ENCODE results near the gene GFOD1.

- TF ChIP-seq EP300 (conservative IDR thresholded peaks at IDR 0.05; ENCODE audit: poor library complexity, severe bottlenecking), result no peak
- TF ChIP-seq CTCF (IDR thresholded peaks at IDR 0.05; ENCODE audit: poor library complexity, severe bottlenecking), result no peak
- TF ChIP-seq MXI1 (conservative IDR thresholded peaks at IDR 0.05; ENCODE audit: poor library complexity, severe bottlenecking), result no peak
- no peak for TF ChIP-seq EZH2 (IDR thresholded peaks at IDR 0.05; ENCODE audit: borderline replicate concordance, insufficient read depth, low read length, poor library complexity, severe bottlenecking)
- no peak for TF ChIP-seq REST (IDR thresholded peaks at IDR 0.05; ENCODE audit: borderline replicate concordance)
- TF ChIP-seq RAD21 (conservative IDR thresholded peaks at IDR 0.05), result no peak
- TF ChIP-seq POLR2AphosphoS5 (IDR thresholded peaks at IDR 0.05), result no peak
- no peak for TF ChIP-seq SMC3 (conservative IDR thresholded peaks at IDR 0.05; ENCODE audit: poor library complexity)
Measured at GRCh38 chr6:13517116-13517515, 29.7 kb upstream of the GFOD1 start.
